Hepatic stellate cell (primary cell): ENCODE measurements around the gene PIEZO2.

Source experiments
- DNase-seq: peaks from one replicate; pipeline ENCODE4 v3.0.0; 2011; ENCODE audit warnings: low spot score

PIEZO2 gene

GRCh38 chr18:10739152-10739551, 410.2 kb downstream of the PIEZO2 start:
- no peak for DNase-seq

DNA sequence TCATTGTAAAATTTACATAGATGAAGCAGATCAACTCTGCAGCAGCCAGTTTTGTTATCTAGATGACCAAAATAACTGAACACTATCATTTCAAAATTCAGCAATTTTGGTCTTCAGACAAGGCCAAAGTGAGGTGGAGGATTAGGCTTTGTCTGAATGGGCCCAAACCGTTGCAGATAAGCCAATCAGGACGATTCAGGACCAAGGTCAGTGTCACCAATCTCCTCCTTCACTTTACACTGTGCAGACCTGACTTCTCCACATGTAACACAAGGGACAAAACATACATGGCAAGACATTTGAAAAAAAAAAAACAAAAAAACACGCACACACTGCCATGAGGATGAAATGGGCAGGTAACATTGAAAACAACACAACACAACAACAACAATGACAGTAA, 412.4 kb downstream of the PIEZO2 start:
- no peak for DNase-seq

- DNase-seq, result no peak
These were observed 416.4 kb downstream of the PIEZO2 start for GRCh38 chr18:10732990-10733389.

DNA sequence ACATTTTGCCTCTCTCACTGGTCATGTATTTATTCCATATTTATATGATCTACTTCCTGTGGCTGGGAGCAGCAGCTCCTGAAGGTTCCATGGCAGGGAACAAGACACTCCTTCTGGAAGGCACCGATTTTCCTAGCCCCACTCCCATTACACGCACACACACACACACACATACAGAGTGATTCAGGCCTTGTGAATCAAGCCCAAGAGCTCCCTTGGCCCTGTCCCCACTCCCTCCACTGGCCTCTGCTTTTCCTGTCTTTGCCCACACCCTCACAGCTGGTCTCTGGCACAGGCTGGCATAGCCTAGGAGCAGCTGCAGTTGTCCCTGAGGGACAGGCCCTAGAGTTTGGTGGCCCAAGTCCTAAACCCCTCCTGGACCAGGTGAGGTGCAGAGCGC, 421.9 kb downstream of the PIEZO2 start:
- DNase-seq, result no peak

- no peak for DNase-seq
These were observed 422.9 kb downstream of the PIEZO2 start for GRCh38 chr18:10726198-10727068.

DNA sequence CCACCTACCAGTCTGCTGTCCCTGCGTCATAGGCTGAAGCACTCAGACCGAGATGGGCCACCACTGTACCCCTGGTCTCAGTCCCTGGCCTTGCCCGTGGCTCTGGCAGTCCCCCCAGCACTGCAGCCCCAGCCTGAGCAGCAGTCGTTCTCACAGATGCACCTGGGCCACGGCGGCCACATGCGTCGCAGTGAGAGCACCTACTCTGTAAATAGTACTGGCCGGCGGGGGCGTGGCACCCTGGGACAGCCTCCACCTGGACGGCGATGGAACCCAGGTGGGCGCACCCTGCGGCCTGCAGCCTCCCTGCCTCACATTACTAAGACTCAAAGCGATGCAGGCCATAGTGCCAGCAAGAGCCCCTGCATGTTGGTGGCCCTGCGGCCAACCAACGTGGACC, 424.7 kb downstream of the PIEZO2 start:
- DNase-seq, result no peak

GRCh38 chr18:10723496-10723895, 425.9 kb downstream of the PIEZO2 start:
- no peak for DNase-seq

GRCh38 chr18:10718809-10719208, 430.6 kb downstream of the PIEZO2 start:
- no peak for DNase-seq

DNA sequence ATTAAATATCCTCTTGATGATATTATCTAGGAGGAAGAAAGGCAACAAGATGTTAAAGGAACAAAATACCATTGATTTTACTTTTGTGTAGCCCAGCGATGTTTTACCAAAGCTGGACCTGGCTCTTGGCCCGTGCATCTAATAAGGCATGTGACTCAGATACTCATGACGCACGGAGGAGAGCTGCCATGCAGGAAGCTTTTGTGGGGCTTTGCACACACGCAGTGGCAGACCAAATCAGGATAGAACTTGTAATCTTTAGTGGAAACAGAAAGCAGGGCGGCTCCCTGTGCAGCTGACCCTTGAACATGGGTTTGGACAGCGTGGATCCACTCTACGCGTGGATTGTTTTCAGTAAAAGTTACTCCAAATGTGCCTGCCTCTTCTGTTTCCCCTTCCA, 433.6 kb downstream of the PIEZO2 start:
- no peak for DNase-seq

DNA sequence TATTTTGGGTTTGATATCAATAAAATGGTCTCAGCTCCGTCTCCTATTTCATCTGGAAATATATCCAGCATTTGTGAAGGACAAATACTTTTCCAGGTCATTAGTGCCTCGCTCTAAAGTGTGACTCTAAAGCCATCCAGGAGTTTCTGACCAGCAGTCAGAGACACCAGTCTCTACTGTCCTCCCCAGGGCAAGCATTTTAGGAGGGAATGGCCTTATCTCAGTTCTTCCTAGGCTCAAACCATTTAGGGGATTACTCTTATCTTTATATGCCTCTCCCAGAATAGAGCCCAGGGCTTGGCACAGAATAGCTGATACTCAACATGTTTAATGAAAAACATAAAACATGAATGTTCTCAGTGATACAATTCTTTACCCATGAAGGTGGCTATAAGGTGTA, 436.0 kb downstream of the PIEZO2 start:
- DNase-seq, result no peak

- no peak for DNase-seq
These were observed 442.1 kb downstream of the PIEZO2 start for GRCh38 chr18:10707294-10707693.

DNA sequence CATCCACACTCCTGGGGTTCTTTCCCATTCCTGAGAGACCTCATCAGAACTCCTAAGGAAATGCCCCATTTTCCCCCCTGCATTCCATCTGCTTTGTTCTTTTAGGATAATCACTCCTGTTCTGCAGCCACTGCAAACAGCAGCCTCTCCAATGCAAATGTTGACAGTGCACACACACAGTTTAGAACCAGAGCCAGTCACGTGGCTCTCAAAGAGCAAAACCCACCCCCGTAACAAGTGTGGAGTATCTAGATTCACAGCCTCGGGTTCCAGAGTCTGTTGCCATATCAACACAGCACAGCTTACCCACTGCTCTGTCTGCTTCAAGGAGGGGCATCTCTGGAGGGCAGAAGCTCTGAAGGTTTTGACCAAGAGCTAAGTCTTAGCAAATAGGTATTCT, 443.6 kb downstream of the PIEZO2 start:
- DNase-seq, result no peak

DNA sequence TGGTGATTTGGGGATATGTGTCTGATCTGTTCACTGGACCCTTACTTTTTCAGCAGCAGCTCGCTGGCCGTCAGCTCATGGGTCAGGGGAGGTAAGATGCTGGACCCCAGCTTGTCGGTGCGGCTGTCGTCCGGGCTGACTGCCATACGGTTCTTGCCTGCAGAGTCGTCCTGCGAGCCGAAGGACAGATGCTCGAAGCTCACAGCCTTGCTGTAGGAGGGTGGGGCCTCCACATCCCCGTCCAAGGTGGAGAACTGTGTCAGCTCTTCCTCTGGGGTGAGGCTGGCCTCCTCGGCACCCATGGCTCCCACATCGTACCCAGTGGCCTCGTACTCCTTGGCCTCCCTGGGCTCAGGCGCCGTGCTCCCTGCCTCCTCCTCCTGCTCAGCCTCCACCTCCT, 444.1 kb downstream of the PIEZO2 start:
- no peak for DNase-seq

DNA sequence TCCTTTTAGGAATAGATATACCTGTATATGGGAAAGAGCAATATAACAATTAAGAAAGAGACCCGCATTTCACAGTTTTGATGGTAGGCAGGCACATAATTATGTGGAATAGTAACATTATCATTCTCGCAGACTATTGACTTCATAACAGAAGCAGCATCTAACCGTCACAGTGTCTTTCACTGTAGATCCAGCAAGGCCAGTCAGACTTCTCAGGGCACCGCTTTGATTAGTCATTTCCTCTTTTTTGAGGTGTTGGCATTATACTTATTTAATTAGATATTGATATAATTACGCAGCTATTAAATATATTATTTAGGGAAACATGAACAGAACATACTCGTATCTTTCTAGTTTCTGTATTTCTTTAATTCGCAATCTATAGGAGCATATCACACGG, 447.2 kb downstream of the PIEZO2 start:
- DNase-seq, result no peak

GRCh38 chr18:10690366-10690765, 459.0 kb downstream of the PIEZO2 start:
- DNase-seq, result no peak

DNA sequence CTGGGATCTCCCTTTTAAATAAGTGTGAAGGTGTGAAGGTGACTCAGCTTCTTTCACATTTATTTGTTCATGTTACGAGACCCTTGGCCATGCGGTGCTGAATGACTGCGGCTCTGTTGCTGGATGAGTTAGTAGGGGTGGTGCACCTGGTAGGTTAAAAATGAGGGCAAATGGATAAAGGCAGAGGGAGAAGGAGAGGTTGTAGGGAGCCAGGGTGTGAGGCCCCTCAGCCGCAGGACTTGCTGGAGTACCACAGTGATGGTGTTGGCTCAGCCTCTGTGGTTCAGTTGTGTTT, 459.4 kb downstream of the PIEZO2 start:
- no peak for DNase-seq

- no peak for DNase-seq
These were observed 459.9 kb downstream of the PIEZO2 start for GRCh38 chr18:10689236-10690034.

GRCh38 chr18:10688766-10689165, 460.6 kb downstream of the PIEZO2 start:
- DNase-seq, result no peak

DNA sequence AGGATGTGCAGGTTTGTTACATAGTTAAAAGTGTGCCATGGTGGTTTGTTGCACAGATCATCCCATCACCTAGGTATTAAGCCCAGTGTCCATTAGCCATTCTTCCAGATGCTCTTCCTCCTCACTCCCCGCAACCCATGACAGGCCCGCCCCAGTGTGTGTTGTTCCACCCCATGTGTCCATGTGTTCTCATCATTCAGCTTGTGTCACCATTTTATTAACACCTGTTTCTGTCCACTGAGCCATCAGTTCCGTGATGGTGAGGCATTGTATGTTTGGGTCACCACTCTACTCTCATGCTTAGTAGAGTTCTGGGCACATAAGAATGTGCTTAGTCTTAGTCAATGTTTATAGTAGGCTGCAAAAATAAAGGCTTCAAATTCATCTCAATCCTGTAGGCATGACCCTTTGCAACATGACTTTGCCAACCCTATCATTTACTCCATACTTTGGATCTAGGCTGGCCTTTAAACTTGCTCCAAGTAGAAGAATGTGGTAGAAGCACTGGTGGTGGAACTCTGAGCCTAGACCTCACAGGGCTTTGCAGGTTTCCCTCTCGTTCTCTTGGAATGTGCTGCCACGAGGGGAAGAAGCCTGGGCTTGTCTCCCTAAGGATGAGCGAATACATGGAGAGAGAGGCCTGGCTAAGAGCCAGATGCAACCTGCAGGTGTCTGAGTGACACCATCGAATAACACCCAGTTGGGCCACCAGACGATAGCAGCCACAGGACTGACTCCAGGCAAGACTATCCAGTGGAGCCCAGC, 462.0 kb downstream of the PIEZO2 start:
- no peak for DNase-seq

DNA sequence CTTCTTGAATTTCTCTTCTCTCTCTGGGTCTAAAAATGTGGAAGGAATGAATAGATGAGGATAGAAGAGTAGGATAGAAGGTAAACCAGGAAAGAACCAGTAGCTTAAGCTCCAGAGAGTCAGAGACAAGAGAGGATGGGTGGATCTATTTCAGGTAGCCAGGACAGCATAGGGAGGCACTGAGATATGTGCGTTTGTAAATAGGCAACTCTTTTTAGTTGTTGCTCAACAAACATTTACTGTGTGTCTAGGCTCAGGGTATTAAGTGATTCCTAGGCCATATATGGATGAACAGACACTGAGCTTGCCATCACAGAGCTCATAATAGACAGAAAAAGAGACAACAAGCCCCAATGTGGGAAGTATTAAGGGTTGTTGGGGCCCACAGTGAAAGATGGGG, 463.1 kb downstream of the PIEZO2 start:
- DNase-seq, result no peak

DNA sequence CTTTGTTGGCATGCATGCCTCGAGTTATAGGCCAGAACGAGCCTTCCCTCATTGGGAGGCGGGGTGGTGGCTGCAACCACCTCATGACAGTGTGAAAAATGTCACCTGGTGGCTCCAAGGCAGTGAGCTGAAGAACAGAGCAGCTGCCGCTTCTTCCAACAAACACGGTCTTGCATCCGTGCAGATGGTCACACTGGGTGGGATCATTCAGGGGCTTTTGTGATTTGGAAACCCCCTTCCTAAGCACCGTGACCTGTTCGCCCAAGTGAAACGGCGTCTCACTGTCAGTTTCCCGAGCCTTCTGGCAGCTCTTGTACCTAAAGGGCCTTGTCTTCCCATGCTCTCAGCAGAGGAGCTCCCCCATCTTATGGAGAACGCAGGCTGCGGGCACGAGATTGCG, 463.9 kb downstream of the PIEZO2 start:
- no peak for DNase-seq

DNA sequence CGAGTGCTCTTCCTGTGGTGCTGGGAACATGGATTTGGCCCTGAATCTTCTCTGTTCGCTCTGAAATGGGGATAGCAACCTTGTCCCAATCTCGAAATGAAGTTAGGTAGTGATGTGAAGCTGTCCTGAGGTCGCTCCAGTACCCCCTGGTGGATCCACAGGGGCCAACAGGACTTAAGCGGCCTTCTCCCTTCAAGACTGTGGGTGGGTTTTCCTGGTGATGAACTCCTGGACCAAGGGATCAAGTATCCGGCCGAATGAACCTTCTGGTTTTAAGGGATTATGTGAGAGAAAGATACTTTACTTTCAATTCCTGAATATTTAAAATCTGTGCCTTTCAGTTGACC, 467.0 kb downstream of the PIEZO2 start:
- no peak for DNase-seq
